Measurements from ENCODE around the gene LIM2. TPM values are rescaled to one million over a fixed set of nuclear protein-coding genes. Genes with fewer than 3 reads are reported as not detected.

LIM2 gene
- not detected in 2 replicates for total RNA-seq

GRCh38 chr19:51387924-51388389 is at the start of gene LIM2:
Gene LIM2 (minus strand): TSS chr19:51387974. CDS start chr19:51387443, 531 bp downstream.

GRCh38 chr19:51417107-51417809 is 29.5 kb upstream of the LIM2 start, which contains the start of gene SIGLEC10:
Gene SIGLEC10 (minus strand): TSS chr19:51417642. CDS start chr19:51417581, 61 bp downstream.

GRCh38 chr19:51372649-51373504 is 14.9 kb downstream of the LIM2 start, which contains the start of gene NKG7:
Gene NKG7 (minus strand): TSS chr19:51372654. CDS start chr19:51372535, 119 bp downstream.

GRCh38 chr19:51368366-51369282 is 19.1 kb downstream of the LIM2 start, which contains the start of gene CLDND2:
Gene CLDND2 (minus strand): TSS chr19:51369003. CDS start chr19:51368577, 426 bp downstream.

GRCh38 chr19:51365965-51366388 is 21.8 kb downstream of the LIM2 start, which contains the start of gene ETFB:
Gene ETFB (minus strand): TSS chr19:51366388. CDS start chr19:51366326, 62 bp downstream.

GRCh38 chr19:51341976-51342580 is 45.7 kb downstream of the LIM2 start, which contains the start of gene VSIG10L:
Gene VSIG10L (minus strand): TSS chr19:51342139. CDS start chr19:51342124, 15 bp downstream.

Other genes with a start within 250 kb of the LIM2 start
- not detected in 2 replicates for gene SIGLEC7, start 245.7 kb downstream of the LIM2 start, total RNA-seq
- not detected in 2 replicates for gene CD33, start 162.9 kb downstream of the LIM2 start, total RNA-seq
- not detected in 2 replicates for gene SIGLECL1, start 136.9 kb downstream of the LIM2 start, total RNA-seq
- gene IGLON5, start 76.3 kb downstream of the LIM2 start, total RNA-seq: 0.32 and 0.90 TPM in 2 replicates
- gene VSIG10L, start 45.8 kb downstream of the LIM2 start, total RNA-seq: 0.18 and 0.49 TPM in 2 replicates
- 153 and 165 TPM in 2 replicates for gene ETFB, start 21.6 kb downstream of the LIM2 start, total RNA-seq
- not detected in 2 replicates for gene CLDND2, start 19.0 kb downstream of the LIM2 start, total RNA-seq
- gene NKG7, start 15.3 kb downstream of the LIM2 start, total RNA-seq: not detected in 2 replicates
- not detected in 2 replicates for gene C19orf84, start 2.6 kb upstream of the LIM2 start, total RNA-seq
- gene SIGLEC10, start 29.7 kb upstream of the LIM2 start, total RNA-seq: not detected in 2 replicates
- gene SIGLEC8, start 70.5 kb upstream of the LIM2 start, total RNA-seq: not detected in 2 replicates
- not detected in 2 replicates for gene CEACAM18, start 90.6 kb upstream of the LIM2 start, total RNA-seq
- not detected in 2 replicates for gene SIGLEC12, start 113.8 kb upstream of the LIM2 start, total RNA-seq
- 0.36 TPM in 1 of 2 replicates, not detected in the other for gene SIGLEC6, start 143.7 kb upstream of the LIM2 start, total RNA-seq
- 3.6 and 10.7 TPM in 2 replicates for gene ZNF175, start 183.3 kb upstream of the LIM2 start, total RNA-seq
- not detected in 2 replicates for gene SIGLEC5, start 242.4 kb upstream of the LIM2 start, total RNA-seq

All from cardiac atrium fibroblast (primary cell).